Stimulated activated CD4-positive, alpha-beta T cell treated with anti-CD3 and anti-CD28 coated beads, Interleukin-4, amount 100 ng/mL, for 4 hours (primary cell): ENCODE measurements around the gene PGA3.

Experiments
- DNase-seq, 2 experiments: peaks; one replicate each; pipeline ENCODE4 v3.0.0-alpha.2; 2020

PGA3 gene

GRCh38 chr11:61254403-61255025 is 51.2 kb downstream of the PGA3 start:
- DNase-seq = peak; percentile 42 to 59

- no peak for DNase-seq
These were observed 53.6 kb downstream of the PGA3 start for GRCh38 chr11:61256710-61257482.

GRCh38 chr11:61258546-61258945 is 55.2 kb downstream of the PGA3 start:
- no peak for DNase-seq

GRCh38 chr11:61259363-61259762 is 56.0 kb downstream of the PGA3 start:
- DNase-seq = no peak
